OCI-LY1 (cell line): Measurements from ENCODE around the gene SMYD3.

Experiments used
- H2AFZ ChIP-seq: fragments of 200-600 bp; sonication (generic), shearing (Covaris generic); 2 replicates; pipeline ENCODE4 v1.6.0; 2014; ENCODE audit warnings: antibody characterized with exemption, mild to moderate bottlenecking, low read length
- H3F3A ChIP-seq: fragments of 200-600 bp; sonication (generic), shearing (Covaris generic); 2 replicates; pipeline ENCODE4 v1.6.0; 2014; ENCODE audit warnings: mild to moderate bottlenecking, antibody characterized with exemption, low read length, moderate library complexity; ENCODE audit not compliant: insufficient read depth
- H3K27ac ChIP-seq: fragments of 200-600 bp; sonication (generic); 2 replicates; pipeline ENCODE4 v1.5.1; 2014; ENCODE audit warnings: low read length, mixed run types, mild to moderate bottlenecking, low read depth; ENCODE audit not compliant: poor library complexity, severe bottlenecking
- H3K27me3 ChIP-seq: fragments of 200-600 bp; sonication (generic); 2 replicates; pipeline ENCODE4 v1.6.0; 2014; ENCODE audit warnings: antibody characterized with exemption, mild to moderate bottlenecking, low read length, moderate library complexity; ENCODE audit not compliant: insufficient read depth
- H3K36me3 ChIP-seq: fragments of 200-600 bp; sonication (generic); 2 replicates; pipeline ENCODE4 v1.6.1; 2014; ENCODE audit warnings: mild to moderate bottlenecking, antibody characterized with exemption, low read length, moderate library complexity, mixed read lengths; ENCODE audit not compliant: insufficient read depth
- H3K4me1 ChIP-seq: fragments of 200-600 bp; sonication (generic); 2 replicates; pipeline ENCODE4 v1.5.1; 2014; ENCODE audit warnings: mild to moderate bottlenecking, low read length, moderate library complexity; ENCODE audit not compliant: insufficient read depth, severe bottlenecking
- H3K4me2 ChIP-seq: fragments of 200-600 bp; sonication (generic), shearing (Covaris generic); 2 replicates; pipeline ENCODE4 v1.6.1; 2014; ENCODE audit warnings: low read length
- H3K4me3 ChIP-seq: fragments of 200-600 bp; sonication (generic); 2 replicates; pipeline ENCODE4 v1.5.1; 2014; ENCODE audit warnings: low read length, low read depth, mild to moderate bottlenecking, mixed read lengths; ENCODE audit not compliant: poor library complexity, severe bottlenecking
- H3K79me2 ChIP-seq: fragments of 200-600 bp; shearing (Covaris generic); 2 replicates; pipeline ENCODE4 v1.6.1; 2016; ENCODE audit warnings: mixed run types, low read length, mixed read lengths; ENCODE audit not compliant: insufficient read depth
- H3K9ac ChIP-seq: fragments of 200-600 bp; sonication (generic), shearing (Covaris generic); 2 replicates; pipeline ENCODE4 v1.6.1; 2014; ENCODE audit warnings: mild to moderate bottlenecking, low read length, mixed read lengths
- H3K9me2 ChIP-seq: fragments of 200-600 bp; sonication (generic), shearing (Covaris generic); 2 replicates; pipeline ENCODE4 v1.6.1; 2014; ENCODE audit warnings: low read depth, mild to moderate bottlenecking, low read length, mixed read lengths
- H3K9me3 ChIP-seq: fragments of 200-600 bp; shearing (Covaris generic); 2 replicates; pipeline ENCODE4 v1.6.1; 2014; ENCODE audit warnings: low read length, mixed read lengths
- H4K20me1 ChIP-seq: fragments of 200-600 bp; sonication (generic), shearing (Covaris generic); 2 replicates; pipeline ENCODE4 v1.6.0; 2016; ENCODE audit warnings: mild to moderate bottlenecking, low read length; ENCODE audit not compliant: insufficient read depth
- EZH2 ChIP-seq: fragments of 200-600 bp; sonication (generic), shearing (Covaris generic); IDR thresholded peaks from 2 replicates; pipeline ENCODE4 v1.8.0; 2017; ENCODE audit warnings: borderline replicate concordance, mixed run types, mild to moderate bottlenecking, antibody characterized with exemption, low read length, moderate library complexity, mixed read lengths
- TF ChIP-seq, protein P1 (sequence below): fragments of 200-600 bp; sonication (generic), shearing (Covaris generic); IDR thresholded peaks from 2 replicates; pipeline ENCODE4 v1.5.1; 2017; ENCODE audit warnings: mild to moderate bottlenecking, antibody characterized with exemption, low read length, moderate library complexity, mixed read lengths

SMYD3 gene

DNA sequence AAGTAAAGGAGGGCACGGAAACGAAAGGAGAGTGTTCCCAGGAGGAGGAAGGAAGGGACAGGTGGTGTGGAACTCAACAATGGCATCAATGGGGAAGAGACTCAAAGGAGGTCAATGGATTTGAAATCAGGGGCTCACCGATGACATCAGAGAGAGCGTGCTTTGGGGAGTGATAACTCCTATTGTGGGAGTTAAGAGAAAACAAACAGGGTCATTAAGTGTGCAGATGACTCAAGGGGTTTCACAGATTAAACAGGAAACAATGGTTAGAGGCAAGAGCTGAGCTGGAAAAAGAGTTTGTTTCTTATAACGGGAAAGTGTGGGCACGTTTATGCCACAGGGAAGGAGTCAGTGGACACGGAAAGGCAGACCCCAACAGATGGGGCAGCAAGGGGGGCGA lies 629.1 kb downstream of the SMYD3 start:
- H3K4me3 ChIP-seq, result no peak overlapping the region
- no peaks in the 10 kb centered on the region for H3K4me1 ChIP-seq
- no peak overlapping the region for H2AFZ ChIP-seq
- H3K9me3 ChIP-seq, result no peaks in the 10 kb centered on the region
- no peaks in the 10 kb centered on the region for H3F3A ChIP-seq
- no peaks in the 10 kb centered on the region for H3K9me2 ChIP-seq
- no peak overlapping the region for H3K9ac ChIP-seq
- H3K79me2 ChIP-seq, result no peaks in the 10 kb centered on the region
- H3K27me3 ChIP-seq, result no peaks in the 10 kb centered on the region
- no peaks in the 10 kb centered on the region for H4K20me1 ChIP-seq
- TF ChIP-seq, protein P1, sequence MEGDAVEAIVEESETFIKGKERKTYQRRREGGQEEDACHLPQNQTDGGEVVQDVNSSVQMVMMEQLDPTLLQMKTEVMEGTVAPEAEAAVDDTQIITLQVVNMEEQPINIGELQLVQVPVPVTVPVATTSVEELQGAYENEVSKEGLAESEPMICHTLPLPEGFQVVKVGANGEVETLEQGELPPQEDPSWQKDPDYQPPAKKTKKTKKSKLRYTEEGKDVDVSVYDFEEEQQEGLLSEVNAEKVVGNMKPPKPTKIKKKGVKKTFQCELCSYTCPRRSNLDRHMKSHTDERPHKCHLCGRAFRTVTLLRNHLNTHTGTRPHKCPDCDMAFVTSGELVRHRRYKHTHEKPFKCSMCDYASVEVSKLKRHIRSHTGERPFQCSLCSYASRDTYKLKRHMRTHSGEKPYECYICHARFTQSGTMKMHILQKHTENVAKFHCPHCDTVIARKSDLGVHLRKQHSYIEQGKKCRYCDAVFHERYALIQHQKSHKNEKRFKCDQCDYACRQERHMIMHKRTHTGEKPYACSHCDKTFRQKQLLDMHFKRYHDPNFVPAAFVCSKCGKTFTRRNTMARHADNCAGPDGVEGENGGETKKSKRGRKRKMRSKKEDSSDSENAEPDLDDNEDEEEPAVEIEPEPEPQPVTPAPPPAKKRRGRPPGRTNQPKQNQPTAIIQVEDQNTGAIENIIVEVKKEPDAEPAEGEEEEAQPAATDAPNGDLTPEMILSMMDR, result no peak
- no peak for TF ChIP-seq EZH2
- H3K27ac ChIP-seq, result no peak overlapping the region
- H3K4me2 ChIP-seq, result no peak overlapping the region
- H3K36me3 ChIP-seq, result no peaks in the 10 kb centered on the region

DNA sequence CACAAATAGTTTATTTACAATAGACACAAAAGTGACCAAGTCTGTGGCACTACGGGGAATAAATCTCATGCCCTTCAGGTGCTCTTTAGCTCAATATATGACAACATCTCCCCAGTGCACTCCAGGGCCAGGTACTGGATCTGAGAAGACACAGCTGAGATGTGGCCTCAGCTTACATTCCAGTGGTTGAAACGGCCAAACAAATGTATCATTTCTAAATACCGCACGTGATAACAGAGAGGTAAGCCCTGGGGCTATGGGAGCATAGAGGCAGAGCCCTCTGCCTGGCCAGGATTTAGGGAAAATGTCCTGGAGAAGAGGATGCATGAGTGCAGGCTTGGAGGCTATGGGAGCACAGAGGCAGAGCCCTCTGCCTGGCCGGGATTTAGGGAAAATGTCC lies 630.5 kb downstream of the SMYD3 start:
- Histone ChIP-seq H3K4me2 (no peak overlapping the region), H3K4me1 (no peaks in the 10 kb centered on the region), H3F3A (no peaks in the 10 kb centered on the region)

DNA sequence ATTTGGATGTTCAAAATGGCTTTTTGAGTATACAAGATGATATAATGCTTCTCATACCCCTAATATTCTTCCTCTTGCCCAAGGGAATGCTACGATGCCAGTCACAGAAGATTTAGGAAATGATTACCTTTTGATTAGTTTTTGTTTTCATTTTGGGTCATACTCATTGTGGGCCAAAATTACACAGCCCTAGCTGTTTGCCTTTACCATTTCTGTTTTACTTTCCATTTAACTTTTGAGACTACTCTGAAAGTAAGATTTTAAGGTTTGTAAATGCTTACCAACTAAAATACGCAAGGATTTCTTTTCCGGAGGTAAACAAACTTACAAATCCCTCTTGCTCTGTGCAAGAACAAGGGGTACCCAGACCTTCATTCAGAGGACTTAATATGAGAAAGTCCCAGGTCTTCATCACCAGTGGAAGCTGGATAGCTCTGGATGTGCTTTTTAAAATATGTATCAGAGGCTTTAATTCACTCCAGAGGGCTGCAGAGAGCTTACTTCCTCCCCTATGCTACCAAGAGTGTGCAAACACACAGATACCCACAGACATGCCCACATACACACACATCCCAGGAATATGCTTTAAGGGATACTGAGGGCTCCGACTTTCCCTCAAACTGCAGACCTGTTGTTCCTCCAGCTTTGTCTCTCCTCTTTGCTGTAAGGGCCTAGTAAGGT lies 631.4 kb downstream of the SMYD3 start:
- Histone ChIP-seq H3K9ac (no peak overlapping the region), H3K27me3 (no peaks in the 10 kb centered on the region), H4K20me1 (no peaks in the 10 kb centered on the region), H3K27ac (no peak overlapping the region), H3K4me2 (no peak overlapping the region), H3K4me3 (no peak overlapping the region), H2AFZ (no peak overlapping the region), H3F3A (no peaks in the 10 kb centered on the region), H3K9me2 (no peaks in the 10 kb centered on the region), H3K79me2 (no peaks in the 10 kb centered on the region), H3K4me1 (no peaks in the 10 kb centered on the region), H3K36me3 (no peaks in the 10 kb centered on the region), H3K9me3 (no peaks in the 10 kb centered on the region)
- TF ChIP-seq EZH2, result no peak
- TF ChIP-seq, protein P1, result no peak

More for the DNA sequence above, 630.5 kb downstream of the SMYD3 start:
- Histone ChIP-seq H3K9ac (no peak overlapping the region), H4K20me1 (no peaks in the 10 kb centered on the region), H3K9me3 (no peaks in the 10 kb centered on the region), H3K36me3 (no peaks in the 10 kb centered on the region), H3K27ac (no peak overlapping the region), H3K9me2 (no peaks in the 10 kb centered on the region), H3K79me2 (no peaks in the 10 kb centered on the region), H2AFZ (no peak overlapping the region), H3K4me3 (no peak overlapping the region), H3K27me3 (no peaks in the 10 kb centered on the region)
- TF ChIP-seq, protein P1, result no peak
- no peak for TF ChIP-seq EZH2
